Lower lobe of right lung (tissue), 2 donors: Measurements from ENCODE around the gene NDN. TPM values are rescaled to one million over a fixed set of nuclear protein-coding genes. Genes with fewer than 3 reads are reported as not detected.

ENCODE experiments used
- ATAC-seq, 2 donors: fragments of 200-7000 bp; cut with Tn5 transposase; one replicate each; pipeline ENCODE4 v1.9.1; 2020 to 2022; ENCODE audit warnings: mild to moderate bottlenecking in 2 of 2, moderate library complexity in 2 of 2
- DNase-seq: peaks from one replicate; pipeline ENCODE4 v3.0.0-alpha.2; 2020
- H3K27ac ChIP-seq: fragments of 200-600 bp; one replicate; pipeline ENCODE4 v1.8.0; 2022
- H3K27me3 ChIP-seq: fragments of 200-600 bp; one replicate; pipeline ENCODE4 v1.8.0; 2022; ENCODE audit warnings: low read depth
- H3K36me3 ChIP-seq: fragments of 200-600 bp; one replicate; pipeline ENCODE4 v1.8.0; 2022; ENCODE audit warnings: mild to moderate bottlenecking
- H3K4me1 ChIP-seq: fragments of 200-600 bp; one replicate; pipeline ENCODE4 v1.8.0; 2022
- H3K4me3 ChIP-seq: fragments of 200-600 bp; one replicate; pipeline ENCODE4 v1.8.0; 2022; ENCODE audit warnings: mild to moderate bottlenecking
- H3K9me3 ChIP-seq: fragments of 200-600 bp; one replicate; pipeline ENCODE4 v1.8.0; 2022
- intact Hi-C: fragments of 100-400 bp; cut with DNase I; formaldehyde crosslinking; loops from one replicate; pipeline ENCODE4 v1.11.0; 2022
- total RNA-seq: library from RNA; stranded (reverse); fragmentation: NEBNext Ultra II Directional; extraction: Animal tissue kit (Norgen Biotek cat#: 25700); gene quantifications from one replicate; pipeline ENCODE4 v1.2.1, GENCODE V29; 2021
- TF ChIP-seq, protein P1 (sequence below): fragments of 200-600 bp; IDR thresholded peaks from one replicate; pipeline ENCODE4 v1.8.0; 2022; ENCODE audit warnings: antibody characterized with exemption, mild to moderate bottlenecking
- donor health status: DM: no; HTN: yes; CAD: no; lungs with severe emphysema.

The NDN gene
- total RNA-seq, 1 donor from 2014 or later: 27.1 TPM

DNA sequence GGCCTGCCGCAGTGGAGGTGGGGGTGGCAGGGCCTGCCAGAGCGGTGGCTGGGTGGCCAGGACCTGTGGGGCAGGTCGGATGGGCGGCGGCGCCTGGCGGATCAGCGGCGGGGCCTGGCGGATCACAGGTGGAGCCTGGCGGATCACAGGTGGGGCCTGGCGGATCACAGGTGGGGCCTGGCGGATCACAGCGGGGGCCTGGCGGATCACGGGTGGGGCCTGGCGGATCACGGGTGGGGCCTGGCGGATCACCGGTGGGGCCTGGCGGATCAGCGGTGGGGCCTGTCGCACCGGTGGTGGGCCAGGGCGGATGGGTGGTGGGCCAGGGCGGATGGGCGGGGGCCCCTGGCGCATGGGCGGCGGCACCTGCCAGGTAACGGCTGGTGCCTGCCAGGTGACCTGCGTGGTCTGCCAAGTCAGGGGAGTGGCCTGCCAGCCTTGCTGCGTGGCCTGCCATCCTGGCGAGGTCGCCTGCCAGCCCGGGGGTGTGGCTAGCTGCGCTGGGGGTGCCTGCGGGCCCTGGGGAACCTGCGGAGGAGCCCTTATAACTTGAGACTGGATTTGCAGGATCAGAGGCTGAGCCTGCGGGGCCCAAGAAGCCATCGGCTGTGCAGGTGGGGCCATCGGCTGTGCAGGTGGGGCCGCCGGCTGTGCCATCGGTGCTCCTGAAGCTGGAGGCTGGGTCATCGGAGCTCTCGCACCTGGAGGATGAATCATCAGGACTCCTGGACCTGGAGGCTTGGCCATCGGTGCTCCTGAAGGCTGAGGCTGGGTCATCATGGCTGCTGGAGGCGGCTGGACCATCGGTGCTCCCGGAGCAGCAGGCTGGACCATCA lies 40.7 kb downstream of the NDN start:
- no peaks in the 10 kb centered on the region for H3K4me1 ChIP-seq
- H3K4me3 ChIP-seq: no peak overlapping the region
- no peaks in the 10 kb centered on the region for H3K36me3 ChIP-seq
- no peaks in the 10 kb centered on the region for H3K9me3 ChIP-seq
- H3K27ac ChIP-seq: no peak overlapping the region
- intact Hi-C loops: loop anchor here (10.0 kb wide), 1 partner anchor 228 kb away; no protein-coding TSS in a partner anchor
- peaks cover 17% of the 10 kb centered on the region for H3K27me3 ChIP-seq
- TF ChIP-seq, protein P1, sequence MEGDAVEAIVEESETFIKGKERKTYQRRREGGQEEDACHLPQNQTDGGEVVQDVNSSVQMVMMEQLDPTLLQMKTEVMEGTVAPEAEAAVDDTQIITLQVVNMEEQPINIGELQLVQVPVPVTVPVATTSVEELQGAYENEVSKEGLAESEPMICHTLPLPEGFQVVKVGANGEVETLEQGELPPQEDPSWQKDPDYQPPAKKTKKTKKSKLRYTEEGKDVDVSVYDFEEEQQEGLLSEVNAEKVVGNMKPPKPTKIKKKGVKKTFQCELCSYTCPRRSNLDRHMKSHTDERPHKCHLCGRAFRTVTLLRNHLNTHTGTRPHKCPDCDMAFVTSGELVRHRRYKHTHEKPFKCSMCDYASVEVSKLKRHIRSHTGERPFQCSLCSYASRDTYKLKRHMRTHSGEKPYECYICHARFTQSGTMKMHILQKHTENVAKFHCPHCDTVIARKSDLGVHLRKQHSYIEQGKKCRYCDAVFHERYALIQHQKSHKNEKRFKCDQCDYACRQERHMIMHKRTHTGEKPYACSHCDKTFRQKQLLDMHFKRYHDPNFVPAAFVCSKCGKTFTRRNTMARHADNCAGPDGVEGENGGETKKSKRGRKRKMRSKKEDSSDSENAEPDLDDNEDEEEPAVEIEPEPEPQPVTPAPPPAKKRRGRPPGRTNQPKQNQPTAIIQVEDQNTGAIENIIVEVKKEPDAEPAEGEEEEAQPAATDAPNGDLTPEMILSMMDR: no peak
- no peak for ATAC-seq
- DNase-seq: peak; percentile 33

DNA sequence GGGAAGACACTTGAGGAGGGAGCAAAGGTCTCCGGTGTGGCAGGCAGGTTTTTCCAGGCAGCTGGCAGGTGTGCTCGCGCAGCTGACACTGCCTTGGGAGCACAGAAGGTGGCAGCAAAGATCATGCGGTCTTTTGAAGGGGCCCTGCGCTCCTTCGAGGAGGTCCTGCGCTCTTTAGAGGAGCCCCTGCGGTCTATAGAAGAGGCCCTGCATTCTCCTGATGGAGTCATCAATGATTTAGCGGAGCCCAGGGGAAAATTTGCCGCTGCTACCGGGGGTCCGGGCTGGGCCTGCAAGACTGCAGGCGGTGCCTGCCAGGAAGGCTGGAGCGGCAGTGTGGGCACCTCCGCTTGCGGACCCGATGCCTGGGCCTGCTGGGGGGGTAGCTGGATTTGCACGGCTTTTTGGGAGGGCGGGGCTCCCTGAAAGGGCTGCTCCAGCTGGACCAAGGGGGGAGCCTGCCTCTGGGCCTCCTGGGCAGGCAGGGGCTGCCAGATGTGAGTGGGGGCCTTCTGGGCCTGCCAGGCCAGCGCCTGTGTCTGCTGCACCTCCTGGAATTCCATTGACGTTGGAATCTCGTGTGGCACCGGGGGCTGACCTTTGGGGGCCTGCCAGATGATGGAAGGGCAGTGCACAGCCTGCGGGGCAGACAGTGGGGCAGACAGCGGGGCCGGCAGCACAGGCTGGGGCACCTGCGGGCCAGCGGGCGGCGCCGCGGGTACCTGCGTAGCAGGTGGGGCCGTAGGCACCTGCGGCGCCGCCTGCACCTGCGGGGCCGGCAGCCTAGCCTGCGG lies 41.5 kb downstream of the NDN start:
- TF ChIP-seq, protein P1: no peak
- Histone ChIP-seq H3K27ac (no peak overlapping the region), H3K27me3 (peaks cover 17% of the 10 kb centered on the region), H3K4me3 (no peak overlapping the region), H3K36me3 (no peaks in the 10 kb centered on the region), H3K9me3 (no peaks in the 10 kb centered on the region), H3K4me1 (no peaks in the 10 kb centered on the region)
- intact Hi-C loops: loop anchor here (10.0 kb wide), 1 partner anchor 229 kb away; no protein-coding TSS in a partner anchor
- ATAC-seq: no peak
- no peak for DNase-seq

DNA sequence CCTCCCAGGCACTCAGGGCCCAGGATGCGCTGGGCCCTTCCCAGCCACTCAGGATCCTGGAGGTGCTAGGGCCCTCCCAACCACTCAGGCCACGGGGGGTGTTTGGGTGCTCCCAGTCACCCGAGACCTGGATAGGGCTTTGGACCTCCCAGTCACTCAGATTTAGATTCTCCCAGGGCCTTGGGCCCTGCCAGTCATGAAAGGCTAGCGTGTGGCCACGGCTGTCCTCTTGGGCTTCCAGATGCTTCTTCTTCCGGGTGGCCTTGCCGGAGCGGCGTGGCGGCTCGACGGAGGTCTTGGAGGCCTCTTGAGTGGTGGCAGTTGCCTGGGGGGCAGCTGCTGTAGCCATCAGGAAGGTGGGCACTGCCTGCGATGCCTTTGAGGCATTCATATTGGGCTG lies 42.3 kb downstream of the NDN start:
- H3K36me3 ChIP-seq: no peaks in the 10 kb centered on the region
- DNase-seq (peak; percentile 38), ATAC-seq (no peak)
- intact Hi-C loops: loop anchor here (10.0 kb wide), 1 partner anchor 230 kb away; no protein-coding TSS in a partner anchor
- no peak overlapping the region for H3K4me3 ChIP-seq
- peaks cover 17% of the 10 kb centered on the region for H3K27me3 ChIP-seq
- no peak overlapping the region for H3K27ac ChIP-seq
- TF ChIP-seq, protein P1: no peak
- H3K4me1 ChIP-seq: no peaks in the 10 kb centered on the region
- H3K9me3 ChIP-seq: no peaks in the 10 kb centered on the region

DNA sequence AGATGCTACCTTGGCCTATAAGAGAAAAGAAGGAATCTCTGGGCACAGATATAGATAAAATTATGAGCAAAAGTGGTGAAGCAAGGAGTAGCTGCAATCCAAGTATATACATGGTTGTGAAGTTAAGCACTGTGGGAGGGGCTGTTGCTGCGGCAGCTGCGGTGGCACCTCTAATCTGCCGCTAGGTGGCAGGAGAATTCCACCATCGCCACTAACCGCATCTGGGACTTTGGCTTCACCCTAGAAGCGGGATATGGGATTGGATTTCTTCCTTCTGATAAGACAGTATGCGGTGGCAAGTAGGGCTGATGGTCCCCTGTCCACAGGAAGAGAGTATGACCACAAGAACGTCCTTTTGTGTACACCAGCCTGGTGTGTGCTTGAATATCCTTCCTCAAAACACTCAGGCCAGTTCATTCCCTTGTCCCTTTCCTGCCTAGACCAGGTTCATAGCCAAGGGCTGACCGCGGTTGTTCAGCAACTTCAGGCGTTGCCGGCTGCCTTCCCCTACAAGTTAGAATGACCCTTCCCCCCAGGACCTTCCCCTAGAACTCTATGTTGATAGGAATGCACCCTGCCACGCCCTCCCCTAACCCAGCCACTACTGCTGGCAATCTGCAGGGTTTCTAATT lies 44.6 kb downstream of the NDN start:
- Histone ChIP-seq H3K27ac (no peak overlapping the region), H3K9me3 (no peaks in the 10 kb centered on the region), H3K4me3 (no peak overlapping the region), H3K27me3 (peaks cover 15% of the 10 kb centered on the region), H3K36me3 (no peaks in the 10 kb centered on the region), H3K4me1 (no peaks in the 10 kb centered on the region)
- ATAC-seq: peak; percentile 69 to 83
- DNase-seq: peak; percentile 57
- intact Hi-C loops: loop anchor here (10.0 kb wide), 1 partner anchor 232 kb away; no protein-coding TSS in a partner anchor
- TF ChIP-seq, protein P1: peak; percentile 85

Other genes starting within 250 kb of the NDN start
- not detected for gene GOLGA6L2, start 240.1 kb downstream of the NDN start, total RNA-seq
- gene MKRN3, start 121.6 kb downstream of the NDN start, total RNA-seq: 0.41 TPM
- gene MAGEL2, start 39.4 kb downstream of the NDN start, total RNA-seq: 0.12 TPM